Suppressor macrophage (primary cell): ENCODE measurements around the gene EXO1.
A peak's percentile ranks its signal among the peaks of the same experiment; 100 is the strongest.
"Not testable (repeated sequence)": the region's sequence is repeated elsewhere in the genome, so short reads cannot be mapped to it uniquely, and the experiment has no call there.

ENCODE experiments used
- DNase-seq, 4 experiments: peaks; one replicate each; pipeline ENCODE4 v3.0.0-alpha.2; 2020 to 2022
- total RNA-seq, 17 experiments: gene quantifications; one replicate each; lab custom pipeline; 2026; ENCODE audit warnings: mixed read lengths in 6 of 17, inconsistent platforms in 3 of 17; lab: John Stamatoyannopoulos, UW

Gene EXO1
- 2.3 to 21.6 (median 9.0) reads per million in 17 experiments for total RNA-seq

DNA sequence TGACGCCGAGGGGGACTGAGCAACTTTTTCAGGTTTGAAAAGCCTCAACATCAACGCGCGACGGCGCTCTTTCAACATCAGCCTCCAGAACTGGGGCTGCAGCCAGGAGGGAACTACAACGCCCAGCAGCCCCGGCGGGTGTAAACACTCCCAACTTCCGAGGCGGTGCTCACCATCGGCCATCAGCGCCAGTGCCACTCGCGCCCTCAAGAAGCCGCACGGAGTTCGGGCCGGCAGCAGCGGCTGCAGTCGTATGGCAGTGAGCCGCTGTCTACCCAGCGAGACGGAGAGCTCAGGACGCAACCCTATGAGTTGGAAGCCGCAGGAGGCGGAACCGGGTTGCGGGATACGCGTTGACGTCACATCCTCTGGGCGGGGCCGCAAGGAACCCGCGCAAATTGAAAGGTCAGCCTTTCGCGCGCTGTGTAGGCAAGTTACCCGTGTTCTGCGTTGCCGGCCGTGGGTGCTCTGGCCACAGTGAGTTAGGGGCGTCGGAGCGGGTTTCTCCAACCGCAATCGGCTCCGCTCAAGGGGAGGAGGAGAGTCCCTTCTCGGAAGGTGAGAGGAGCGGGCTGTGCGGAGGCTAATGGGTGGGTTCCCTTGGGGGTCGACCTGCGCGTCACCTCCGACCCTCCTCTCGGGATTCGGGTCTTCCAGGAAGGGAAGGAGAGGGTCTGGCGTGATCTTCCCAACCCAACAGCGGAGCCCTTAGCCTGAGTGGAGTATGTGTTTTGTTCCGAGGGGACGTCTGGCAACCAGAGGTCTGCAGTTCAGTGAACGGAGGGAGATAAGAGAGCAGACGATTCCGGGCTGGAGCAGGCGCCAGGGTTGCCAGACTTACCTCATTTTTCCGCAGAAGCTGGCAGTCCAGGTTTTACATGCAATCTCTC is at the start of gene EXO1:
EXO1 (plus strand) TSS at position 409 of the 890 bp plus-strand sequence. CDS start 2,222 bp downstream, outside the sequence.
- DNase-seq: peak; percentile 92 to 95 (median 94)

- no peak for DNase-seq
Observed at GRCh38 chr1:241799416-241799815, 48.6 kb upstream of the EXO1 start.

GRCh38 chr1:241800640-241801039 is 47.4 kb upstream of the EXO1 start:
- no peak for DNase-seq

DNA sequence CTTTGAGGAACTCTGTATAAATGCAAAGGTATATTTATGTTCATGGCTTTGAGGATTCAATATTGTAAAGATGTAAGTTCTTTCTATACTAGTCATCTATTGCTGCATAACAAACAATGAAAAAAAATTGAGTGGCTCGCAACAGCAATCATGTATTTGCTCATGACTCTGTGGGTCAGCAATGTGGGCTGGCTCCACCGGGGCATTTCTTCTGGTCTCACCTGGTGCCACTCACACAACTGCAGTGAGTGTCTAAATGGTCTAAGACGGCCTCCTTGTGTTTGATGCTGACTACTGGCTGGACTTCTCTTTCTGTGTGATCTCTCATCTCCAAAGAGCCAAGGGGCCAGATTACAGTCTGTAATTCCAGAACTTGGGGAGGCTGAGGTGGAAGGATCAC is 45.1 kb upstream of the EXO1 start:
- no peak for DNase-seq

DNA sequence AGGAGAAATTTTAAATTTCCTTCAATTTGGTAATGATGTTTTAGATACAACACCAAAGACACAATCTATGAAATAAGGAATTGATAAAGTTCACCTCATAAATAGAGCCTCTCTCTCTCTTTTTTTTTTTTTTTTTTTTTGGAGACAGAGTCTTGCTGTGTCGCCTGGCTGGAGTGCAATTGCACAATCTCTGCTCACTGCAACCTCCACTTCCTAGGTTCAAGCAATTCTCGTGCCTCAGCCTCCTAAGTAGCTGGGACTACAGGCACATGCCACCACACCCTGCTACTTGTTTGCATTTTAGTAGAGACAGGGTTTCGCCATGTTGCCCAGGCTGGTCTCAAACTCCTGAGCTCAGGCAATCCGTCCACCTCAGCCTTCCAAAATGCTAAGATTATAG is 43.3 kb upstream of the EXO1 start:
- DNase-seq: not testable (repeated sequence)

- peak in 2 of 4 experiments; percentile 12 to 15 for DNase-seq
Observed at GRCh38 chr1:241808265-241808664, 39.7 kb upstream of the EXO1 start.

- peak; percentile 35 to 84 (median 62) for DNase-seq
Observed at GRCh38 chr1:241810769-241811405, 37.1 kb upstream of the EXO1 start.

DNA sequence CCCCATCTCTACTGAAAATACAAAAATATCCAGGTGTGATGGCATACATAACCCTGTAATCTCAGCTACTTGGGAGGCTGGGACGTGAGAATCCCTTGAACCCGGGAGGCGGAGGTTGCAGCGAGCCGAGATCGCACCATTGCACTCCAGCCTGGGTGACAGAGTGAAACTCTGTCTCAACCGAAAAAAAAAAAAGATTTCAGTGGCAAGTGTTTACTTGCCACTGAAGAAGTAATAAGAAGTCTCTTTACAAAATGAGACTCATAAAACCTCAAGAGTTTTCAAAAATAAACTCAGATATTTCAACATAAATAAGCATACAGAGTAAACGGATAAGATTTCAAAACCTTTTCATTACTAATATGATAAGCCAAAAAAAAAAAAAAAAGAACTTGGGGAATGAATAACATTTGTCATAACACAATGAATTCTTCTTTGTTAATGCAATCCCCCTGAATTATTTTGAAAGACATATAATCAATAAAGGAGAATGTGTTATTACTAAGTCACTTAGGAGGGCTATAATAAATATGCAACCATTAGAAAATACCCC is 34.2 kb upstream of the EXO1 start:
- peak in 1 of 4 experiments; percentile 28 for DNase-seq

DNA sequence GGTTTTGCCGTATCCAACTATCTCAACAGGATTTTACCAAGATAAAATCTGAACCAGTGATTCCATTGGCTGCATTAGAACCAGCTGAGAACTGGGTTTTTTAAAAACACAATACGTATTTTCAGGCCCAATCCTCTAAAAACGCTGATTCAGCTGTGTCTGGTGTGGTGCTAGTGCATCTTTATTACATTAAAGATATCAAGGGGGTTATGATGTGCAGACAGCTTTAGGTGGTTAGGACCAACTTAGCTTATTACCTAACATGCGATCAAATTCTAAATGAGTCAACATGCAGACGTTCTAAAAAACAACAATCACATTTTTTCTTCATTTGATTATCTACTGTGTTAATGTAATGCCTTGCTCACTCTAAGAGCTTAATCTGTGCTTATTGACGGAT is 32.0 kb upstream of the EXO1 start:
- DNase-seq: no peak

DNA sequence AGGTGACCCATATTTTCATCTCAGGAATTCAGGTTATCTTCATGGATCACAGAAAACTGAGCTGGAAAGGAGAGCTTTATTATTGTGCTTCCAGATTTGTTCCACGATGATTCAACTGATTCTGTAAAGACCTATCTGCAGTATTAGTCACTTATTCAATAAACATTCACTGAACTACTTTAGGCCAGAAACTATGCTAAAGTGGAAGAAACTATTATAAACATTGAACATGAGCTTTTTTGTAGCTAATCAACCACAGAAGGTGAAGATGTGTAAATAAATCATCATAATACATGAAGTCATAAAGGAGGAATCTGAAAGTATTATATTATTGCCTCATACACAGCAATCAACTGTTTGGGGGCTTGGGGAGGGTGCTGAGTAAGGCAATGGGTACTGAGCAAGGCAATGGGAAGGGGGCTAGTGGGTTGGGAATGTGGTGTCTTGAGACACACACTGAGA is 30.6 kb upstream of the EXO1 start:
- DNase-seq: no peak

DNA sequence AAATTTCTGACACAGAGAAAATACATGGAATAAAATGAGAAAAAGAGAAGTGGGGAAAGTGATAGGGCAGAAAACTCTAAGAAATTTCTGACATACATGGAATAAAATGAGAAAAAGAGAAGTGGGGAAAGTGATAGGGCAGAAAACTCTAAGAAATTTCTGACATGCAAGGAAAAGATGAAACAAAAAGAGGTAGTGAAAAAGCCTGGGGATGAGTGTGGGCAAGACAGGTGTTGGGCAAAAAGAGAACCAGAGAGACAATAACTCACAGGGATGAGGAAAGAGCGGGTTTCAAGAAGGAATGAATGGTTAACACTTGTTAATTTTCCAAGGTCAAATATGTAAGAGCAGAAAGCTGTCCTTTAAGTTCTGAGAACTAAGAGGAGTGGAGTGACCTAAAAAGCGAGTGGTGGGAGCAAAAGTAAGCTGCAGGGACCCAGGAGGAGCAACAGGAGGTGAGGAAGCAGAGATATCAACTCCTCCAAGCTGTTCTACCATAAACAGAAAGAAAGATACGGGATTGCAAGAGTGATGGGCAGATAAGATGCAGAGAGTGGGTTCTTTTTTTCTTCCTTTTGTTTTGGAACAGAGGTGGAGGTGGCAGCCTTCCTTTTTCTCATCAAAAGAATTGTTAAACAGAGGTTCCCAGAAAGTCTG is 29.9 kb upstream of the EXO1 start:
- peak in 3 of 4 experiments; percentile 24 to 63 (median 50) for DNase-seq

DNA sequence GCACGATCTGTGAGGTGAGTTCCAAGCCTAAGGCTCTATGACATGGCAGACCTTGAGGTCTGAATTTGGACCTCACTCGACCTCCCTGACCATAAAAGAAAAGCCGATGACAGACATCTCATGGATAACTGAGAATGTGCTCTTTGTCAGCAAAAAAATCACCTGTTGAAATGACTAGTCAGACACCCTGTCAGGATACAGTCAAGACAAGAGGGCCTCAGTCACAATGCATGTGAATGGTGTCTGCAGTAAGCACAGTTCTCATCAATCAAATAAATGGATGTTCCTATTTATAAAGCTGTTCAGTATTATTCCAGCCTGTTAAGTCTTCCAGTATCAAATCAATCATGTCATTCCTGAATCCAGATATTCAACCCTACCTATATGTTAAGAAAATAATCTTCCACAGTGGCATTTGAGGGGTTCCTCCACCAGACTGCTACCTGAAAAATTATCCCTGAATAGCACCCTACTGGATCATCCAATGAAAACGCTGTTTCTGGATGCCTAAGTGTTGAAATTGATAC is 28.6 kb upstream of the EXO1 start:
- no peak for DNase-seq

- DNase-seq: peak; percentile 30 to 86 (median 56)
Observed at GRCh38 chr1:241821363-241821762, 26.6 kb upstream of the EXO1 start.

GRCh38 chr1:241822846-241823245 is 25.2 kb upstream of the EXO1 start:
- DNase-seq: no peak

GRCh38 chr1:241823925-241824324 is 24.1 kb upstream of the EXO1 start:
- peak in 1 of 4 experiments; percentile 20 for DNase-seq

- DNase-seq: no peak
Observed at GRCh38 chr1:241825581-241825980, 22.4 kb upstream of the EXO1 start.

- DNase-seq: not testable (repeated sequence)
Observed at GRCh38 chr1:241826613-241827012, 21.4 kb upstream of the EXO1 start.

DNA sequence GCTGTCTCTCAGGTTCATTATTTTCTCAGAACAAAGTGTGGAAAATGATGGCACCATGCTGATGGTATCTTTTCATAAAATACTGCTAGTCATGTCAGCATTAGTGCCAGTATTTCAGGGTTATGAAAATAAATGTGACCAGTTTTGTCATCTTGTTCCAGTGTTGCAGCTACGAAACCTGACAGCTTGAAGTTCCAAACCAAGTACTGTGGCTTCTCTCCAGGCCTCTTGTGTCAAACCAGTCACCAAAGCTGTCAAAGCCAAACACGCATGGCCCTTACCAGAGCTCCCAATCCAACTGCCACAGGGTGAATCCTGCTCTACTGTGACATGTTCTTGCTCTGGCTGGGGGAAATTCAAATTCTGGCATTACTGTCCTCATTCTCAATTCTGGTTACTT is 20.7 kb upstream of the EXO1 start:
- no peak for DNase-seq

- no peak for DNase-seq
Observed at GRCh38 chr1:241828463-241829021, 19.5 kb upstream of the EXO1 start.

DNA sequence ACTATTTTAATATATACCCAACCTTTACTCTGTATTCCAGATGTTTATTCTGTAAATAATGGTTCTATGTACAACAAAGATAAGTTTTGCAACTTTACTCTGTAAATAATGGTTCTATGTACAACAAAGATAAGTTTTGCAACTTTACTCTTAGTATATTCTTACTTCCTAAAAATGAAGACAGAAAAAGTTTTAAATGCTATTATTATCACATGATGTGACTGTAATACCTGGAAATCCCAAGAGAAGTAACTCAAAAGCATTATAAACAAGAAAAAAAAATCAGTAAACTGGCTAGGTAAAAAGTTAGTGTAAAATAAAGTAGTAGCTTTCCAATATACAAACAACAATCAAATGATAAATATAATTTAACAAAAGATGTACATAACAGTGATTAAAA is 18.5 kb upstream of the EXO1 start:
- peak in 2 of 4 experiments; percentile 14 to 31 for DNase-seq

DNA sequence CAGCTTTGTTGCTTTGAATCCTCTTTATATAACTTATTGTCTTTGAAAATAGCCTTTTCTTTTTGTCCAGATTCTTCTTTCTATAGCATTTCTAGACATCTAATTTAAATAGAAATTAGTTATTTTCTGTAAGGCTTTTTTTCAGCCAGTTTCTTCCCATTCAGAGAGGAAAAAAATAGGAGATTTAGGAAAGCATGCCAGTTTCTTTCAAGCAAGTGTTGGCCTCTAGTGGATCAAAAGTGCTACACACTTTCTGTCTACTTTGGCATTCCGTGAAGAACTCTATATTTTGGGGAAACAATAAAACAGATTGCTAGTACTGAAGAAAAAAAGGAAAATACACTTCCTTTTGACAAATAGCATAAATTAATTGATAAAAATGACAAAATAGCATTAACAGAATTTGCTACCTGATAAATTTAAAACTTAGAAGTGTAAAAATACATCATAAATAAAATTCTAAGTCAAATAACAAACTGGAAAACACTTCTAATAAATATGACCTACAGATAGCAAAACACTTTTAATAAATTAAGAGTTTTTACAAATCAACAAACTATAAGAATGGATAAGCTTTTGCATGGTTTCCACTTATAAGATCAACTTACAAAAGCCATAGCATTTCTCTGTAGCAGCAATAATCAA is 13.1 kb upstream of the EXO1 start:
- peak; percentile 21 to 77 (median 57) for DNase-seq

DNA sequence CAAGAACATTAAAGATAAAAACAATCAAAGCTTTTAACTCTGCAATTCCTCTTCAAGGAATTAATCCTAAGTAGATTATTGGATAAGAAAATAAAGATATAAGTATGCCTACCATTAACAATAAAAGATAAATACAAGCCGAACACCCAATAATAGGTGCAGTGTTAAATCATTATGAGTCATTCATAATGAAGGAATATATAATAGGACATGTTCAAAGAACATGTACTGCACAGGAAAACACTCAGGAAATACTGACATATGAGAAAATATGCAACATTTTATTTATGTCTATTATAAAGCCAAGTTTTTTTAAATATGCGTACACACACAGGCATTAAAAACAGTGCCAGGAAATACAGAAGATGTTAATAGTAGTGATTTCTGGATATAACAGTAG is 11.1 kb upstream of the EXO1 start:
- DNase-seq: no peak
